GM12878 (cell line): ENCODE results near the gene SEMA4D. TPM values are rescaled to one million over a fixed set of nuclear protein-coding genes. Genes with fewer than 3 reads are reported as not detected.
A peak's percentile ranks its signal among the peaks of the same experiment; 100 is the strongest.

Experiments used
- BCL11A ChIP-seq: IDR thresholded peaks from 2 replicates; pipeline ENCODE4 v1.6.1; 2011; ENCODE audit warnings: low read depth, low read length
- E2F8 ChIP-seq: fragments of 450-650 bp; IDR thresholded peaks from 2 replicates; pipeline ENCODE4 v1.6.1; 2018; ENCODE audit warnings: mild to moderate bottlenecking, low read depth, moderate library complexity; ENCODE audit not compliant: partially characterized antibody
- GATAD2B ChIP-seq: fragments of 450-650 bp; conservative IDR thresholded peaks from 2 replicates; pipeline ENCODE4 v1.6.1; 2017; ENCODE audit warnings: low read depth, mild to moderate bottlenecking, moderate library complexity
- KAT2A ChIP-seq: conservative IDR thresholded peaks from 2 replicates; pipeline ENCODE4 v1.6.1; 2011; ENCODE audit warnings: low read depth, low read length; ENCODE audit not compliant: control insufficient read depth
- MEF2A ChIP-seq: IDR thresholded peaks from 2 replicates; pipeline ENCODE4 v1.6.1; 2011; ENCODE audit warnings: low read depth, mild to moderate bottlenecking, low read length, moderate library complexity; ENCODE audit not compliant: insufficient read depth
- MEF2B ChIP-seq: fragments of 450-650 bp; IDR thresholded peaks from 2 replicates; pipeline ENCODE4 v1.6.1; 2018; ENCODE audit warnings: mild to moderate bottlenecking, moderate library complexity; ENCODE audit not compliant: partially characterized antibody, poor library complexity, severe bottlenecking
- MYC ChIP-seq: IDR thresholded peaks from 2 replicates; pipeline ENCODE4 v1.6.1; 2011; ENCODE audit warnings: mild to moderate bottlenecking, low read length, moderate library complexity, inconsistent platforms; ENCODE audit not compliant: insufficient read depth, insufficient replicate concordance, insufficient read length, severe bottlenecking
- NFYA ChIP-seq: IDR thresholded peaks from 2 replicates; pipeline ENCODE4 v1.6.1; 2011; ENCODE audit warnings: low read depth, mild to moderate bottlenecking, low read length, improper control_type of control experiment, borderline replicate concordance
- PAX8 ChIP-seq: fragments of 450-650 bp; IDR thresholded peaks from 2 replicates; pipeline ENCODE4 v1.6.1; 2017; ENCODE audit warnings: mild to moderate bottlenecking, moderate library complexity
- PKNOX1 ChIP-seq: fragments of 450-650 bp; IDR thresholded peaks from 2 replicates; pipeline ENCODE4 v1.6.1; 2016; ENCODE audit warnings: mild to moderate bottlenecking
- POLR2AphosphoS5 ChIP-seq: IDR thresholded peaks from 2 replicates; pipeline ENCODE4 v1.6.1; 2011; ENCODE audit warnings: mild to moderate bottlenecking, low read length, inconsistent platforms
- RAD51 ChIP-seq: fragments of 450-650 bp; IDR thresholded peaks from 2 replicates; pipeline ENCODE4 v1.6.1; 2016; ENCODE audit warnings: moderate library complexity, mild to moderate bottlenecking, inconsistent platforms
- ZBED1 ChIP-seq: IDR thresholded peaks from 2 replicates; pipeline ENCODE4 v1.6.1; 2016; ENCODE audit warnings: borderline replicate concordance
- polyA plus RNA-seq, 11 experiments: library from polyadenylated mRNA; depleted of rRNA in 4 of 11; unstranded in 6 of 11; stranded (reverse) in 5 of 11; fragments of >200 nt; fragmentation: Nextera tagmentation in 4 of 11; fragmentation: Illumina TruSeq in 1 of 11; extraction: Ambion mirVana in 4 of 11; extraction: Trizol in 1 of 11; gene quantifications; 1 replicate in 1 of 11; 2 replicates in 10 of 11; pipeline versions ENCODE4 v1.2.1 to v1.2.3, GENCODE V29; 2011 to 2016; ENCODE audit warnings: inconsistent platforms in 2 of 11, missing spikeins in 2 of 11, low read depth in 1 of 11
- total RNA-seq, 4 experiments: library from RNA; depleted of rRNA in 3 of 4; stranded (reverse); fragments of >200 nt in 3 of 4; fragmentation: Illumina TruSeq in 1 of 4; extraction: Trizol in 1 of 4; gene quantifications; 2 replicates each; pipeline versions ENCODE4 v1.2.1 to v1.2.3, GENCODE V29; 2013 to 2021
- TF ChIP-seq, protein P1 (sequence below): fragments of 450-650 bp; IDR thresholded peaks from 2 replicates; pipeline ENCODE4 v1.6.1; 2014; ENCODE audit warnings: mild to moderate bottlenecking
- TF ChIP-seq, protein P2 (sequence below): fragments of 450-650 bp; IDR thresholded peaks from 2 replicates; pipeline ENCODE4 v1.6.1; 2018; ENCODE audit warnings: borderline replicate concordance, mild to moderate bottlenecking; ENCODE audit not compliant: partially characterized antibody
- TF ChIP-seq, protein P3 (sequence below): fragments of 150-350 bp; IDR thresholded peaks from 2 replicates; pipeline ENCODE4 v1.6.1; 2016; ENCODE audit warnings: low read depth, low read length

The SEMA4D gene
- total and polyA plus RNA-seq, 10 of the 15 experiments (the other 5 are each of a cell fraction or from before 2014, with no cell fraction given) = 15.1 to 136 (median 39.6) TPM

- TF ChIP-seq GATAD2B (no peak; the same call in 1 of the 2 replicates), MYC (peak; percentile 81), KAT2A (no peak), ZBED1 (no peak), NFYA (no peak), RAD51 (no peak; the same call in 1 of the 2 replicates), MEF2A (no peak), PKNOX1 (no peak), BCL11A (no peak), E2F8 (no peak), MEF2B (no peak), PAX8 (no peak), POLR2AphosphoS5 (no peak)
- TF ChIP-seq, protein P1, sequence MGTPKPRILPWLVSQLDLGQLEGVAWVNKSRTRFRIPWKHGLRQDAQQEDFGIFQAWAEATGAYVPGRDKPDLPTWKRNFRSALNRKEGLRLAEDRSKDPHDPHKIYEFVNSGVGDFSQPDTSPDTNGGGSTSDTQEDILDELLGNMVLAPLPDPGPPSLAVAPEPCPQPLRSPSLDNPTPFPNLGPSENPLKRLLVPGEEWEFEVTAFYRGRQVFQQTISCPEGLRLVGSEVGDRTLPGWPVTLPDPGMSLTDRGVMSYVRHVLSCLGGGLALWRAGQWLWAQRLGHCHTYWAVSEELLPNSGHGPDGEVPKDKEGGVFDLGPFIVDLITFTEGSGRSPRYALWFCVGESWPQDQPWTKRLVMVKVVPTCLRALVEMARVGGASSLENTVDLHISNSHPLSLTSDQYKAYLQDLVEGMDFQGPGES = no peak
- TF ChIP-seq, protein P2, sequence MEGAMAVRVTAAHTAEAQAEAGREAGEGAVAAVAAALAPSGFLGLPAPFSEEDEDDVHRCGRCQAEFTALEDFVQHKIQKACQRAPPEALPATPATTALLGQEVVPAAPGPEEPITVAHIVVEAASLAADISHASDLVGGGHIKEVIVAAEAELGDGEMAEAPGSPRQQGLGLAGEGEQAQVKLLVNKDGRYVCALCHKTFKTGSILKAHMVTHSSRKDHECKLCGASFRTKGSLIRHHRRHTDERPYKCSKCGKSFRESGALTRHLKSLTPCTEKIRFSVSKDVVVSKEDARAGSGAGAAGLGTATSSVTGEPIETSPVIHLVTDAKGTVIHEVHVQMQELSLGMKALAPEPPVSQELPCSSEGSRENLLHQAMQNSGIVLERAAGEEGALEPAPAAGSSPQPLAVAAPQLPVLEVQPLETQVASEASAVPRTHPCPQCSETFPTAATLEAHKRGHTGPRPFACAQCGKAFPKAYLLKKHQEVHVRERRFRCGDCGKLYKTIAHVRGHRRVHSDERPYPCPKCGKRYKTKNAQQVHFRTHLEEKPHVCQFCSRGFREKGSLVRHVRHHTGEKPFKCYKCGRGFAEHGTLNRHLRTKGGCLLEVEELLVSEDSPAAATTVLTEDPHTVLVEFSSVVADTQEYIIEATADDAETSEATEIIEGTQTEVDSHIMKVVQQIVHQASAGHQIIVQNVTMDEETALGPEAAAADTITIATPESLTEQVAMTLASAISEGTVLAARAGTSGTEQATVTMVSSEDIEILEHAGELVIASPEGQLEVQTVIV = no peak
- TF ChIP-seq, protein P3, sequence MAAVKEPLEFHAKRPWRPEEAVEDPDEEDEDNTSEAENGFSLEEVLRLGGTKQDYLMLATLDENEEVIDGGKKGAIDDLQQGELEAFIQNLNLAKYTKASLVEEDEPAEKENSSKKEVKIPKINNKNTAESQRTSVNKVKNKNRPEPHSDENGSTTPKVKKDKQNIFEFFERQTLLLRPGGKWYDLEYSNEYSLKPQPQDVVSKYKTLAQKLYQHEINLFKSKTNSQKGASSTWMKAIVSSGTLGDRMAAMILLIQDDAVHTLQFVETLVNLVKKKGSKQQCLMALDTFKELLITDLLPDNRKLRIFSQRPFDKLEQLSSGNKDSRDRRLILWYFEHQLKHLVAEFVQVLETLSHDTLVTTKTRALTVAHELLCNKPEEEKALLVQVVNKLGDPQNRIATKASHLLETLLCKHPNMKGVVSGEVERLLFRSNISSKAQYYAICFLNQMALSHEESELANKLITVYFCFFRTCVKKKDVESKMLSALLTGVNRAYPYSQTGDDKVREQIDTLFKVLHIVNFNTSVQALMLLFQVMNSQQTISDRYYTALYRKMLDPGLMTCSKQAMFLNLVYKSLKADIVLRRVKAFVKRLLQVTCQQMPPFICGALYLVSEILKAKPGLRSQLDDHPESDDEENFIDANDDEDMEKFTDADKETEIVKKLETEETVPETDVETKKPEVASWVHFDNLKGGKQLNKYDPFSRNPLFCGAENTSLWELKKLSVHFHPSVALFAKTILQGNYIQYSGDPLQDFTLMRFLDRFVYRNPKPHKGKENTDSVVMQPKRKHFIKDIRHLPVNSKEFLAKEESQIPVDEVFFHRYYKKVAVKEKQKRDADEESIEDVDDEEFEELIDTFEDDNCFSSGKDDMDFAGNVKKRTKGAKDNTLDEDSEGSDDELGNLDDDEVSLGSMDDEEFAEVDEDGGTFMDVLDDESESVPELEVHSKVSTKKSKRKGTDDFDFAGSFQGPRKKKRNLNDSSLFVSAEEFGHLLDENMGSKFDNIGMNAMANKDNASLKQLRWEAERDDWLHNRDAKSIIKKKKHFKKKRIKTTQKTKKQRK = no peak
Measured at GRCh38 chr9:89483592-89484474, 14.1 kb downstream of the SEMA4D start (continued).
